ENCODE results near the gene GSN. TPM values are rescaled to one million over a fixed set of nuclear protein-coding genes. Genes with fewer than 3 reads are reported as not detected.
A peak's percentile ranks its signal among the peaks of the same experiment; 100 is the strongest.

The GSN gene
- polyA plus RNA-seq, 1 of the 3 experiments (the other 2 are of a cell fraction), result 168 TPM

DNA sequence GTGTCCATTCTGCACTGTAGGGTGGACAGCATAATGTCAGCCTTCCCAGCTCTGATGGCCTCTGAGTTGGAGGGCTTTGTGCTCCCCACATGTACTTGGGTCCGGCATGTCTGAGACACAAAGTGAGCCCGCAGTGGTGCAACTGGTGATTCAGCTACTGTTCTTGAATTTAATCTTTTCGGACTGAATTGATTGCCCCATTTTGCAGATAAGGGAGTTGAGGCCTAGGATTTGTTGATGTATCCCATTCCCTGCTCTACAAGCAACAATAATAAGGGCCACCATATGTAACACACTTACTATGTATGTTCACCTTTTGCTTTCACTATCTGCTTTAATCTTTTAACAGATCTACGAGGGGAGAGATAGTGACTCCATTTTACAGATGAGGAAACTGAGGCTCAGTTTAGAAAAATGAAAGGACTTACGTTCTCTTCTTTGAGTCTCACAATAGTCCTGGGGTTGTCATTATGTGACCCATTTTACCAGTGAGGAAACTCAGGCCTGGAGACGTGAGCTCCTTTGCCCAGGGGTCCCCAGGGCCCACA is 4.5 kb downstream of the GSN start:
- Histone ChIP-seq H3K4me3 (ENCODE audit: low read depth in 2 of 2, low read length in 1 of 2) (0 out of 4 replicates have a peak overlapping the region, but pooled peaks of 1 of the 2 experiments have one; percentile 12), H4K20me1 (ENCODE audit: insufficient read depth) (no peaks in the 10 kb centered on the region), H3K9ac (no peak overlapping the region)

More for the DNA sequence above, 4.5 kb downstream of the GSN start:
- H3F3A ChIP-seq (replicated peaks; ENCODE audit: insufficient read depth), result peaks cover 16% of the 10 kb centered on the region
- H3K27me3 ChIP-seq (ENCODE audit: insufficient read depth), result no peaks in the 10 kb centered on the region
- ChIA-PET CTCF (interaction anchor here (0.9 to 2.5 kb wide), 4 partner anchors 12 to 60 kb away, joined by 3 to 11 read pairs (median 10); no protein-coding TSS in a partner anchor), POLR2A (no interaction called here)
- peak overlapping the region; percentile 99 for H3K4me2 ChIP-seq
- no peaks in the 10 kb centered on the region for H3K9me3 ChIP-seq
- 80% methylated on average over 6 of the region's 6 CpGs for WGBS (ENCODE audit: low lambda C conversion rate)
- H3K4me1 ChIP-seq (ENCODE audit: control insufficient read depth in 1 of 2, insufficient read depth in 2 of 2, low read depth in 1 of 2, low read length in 1 of 2), result peaks cover 16 to 57% of the 10 kb centered on the region in 2 experiments
- H3K27ac ChIP-seq (ENCODE audit: low read depth in 2 of 2, low read length in 1 of 2), result peak overlapping the region; percentile 64 to 74
- peaks cover 75% of the 10 kb centered on the region for H3K79me2 ChIP-seq (ENCODE audit: insufficient read depth)
- H3K36me3 ChIP-seq (replicated peaks in 1 of 2; ENCODE audit: control insufficient read depth in 1 of 2, insufficient read depth in 2 of 2, low read length in 1 of 2), result no peaks in the 10 kb centered on the region
- no peak overlapping the region for H2AFZ ChIP-seq (ENCODE audit: low read depth)
- TF ChIP-seq ELF1 (IDR thresholded peaks at IDR 0.05) (no peak), RAD21 (IDR thresholded peaks at IDR 0.05; ENCODE audit: low read length) (no peak), RFX5 (IDR thresholded peaks at IDR 0.05; ENCODE audit: low read length) (no peak), GATA2 (CRISPR knock-in tag; IDR thresholded peaks at IDR 0.05) (no peak), MEF2A (IDR thresholded peaks at IDR 0.05; ENCODE audit: borderline replicate concordance, low read depth) (no peak), MXI1 (IDR thresholded peaks at IDR 0.05; ENCODE audit: low read depth, low read length) (no peak), FOXJ3 (CRISPR knock-in tag; IDR thresholded peaks at IDR 0.05) (no peak), CHD2 (IDR thresholded peaks at IDR 0.05; ENCODE audit: low read length, partially characterized antibody) (no peak), FOXM1 (IDR thresholded peaks at IDR 0.05; ENCODE audit: low read depth) (no peak), TAF1 (IDR thresholded peaks at IDR 0.05; ENCODE audit: borderline replicate concordance, low read depth, low read length) (no peak), EP300 (IDR thresholded peaks at IDR 0.05; ENCODE audit: borderline replicate concordance in 1 of 2, low read depth in 1 of 2, low read length in 1 of 2) (no peak), ZBTB33 (IDR thresholded peaks at IDR 0.05; ENCODE audit: borderline replicate concordance, low read depth) (no peak), SIN3A (IDR thresholded peaks at IDR 0.05; ENCODE audit: borderline replicate concordance, low read depth, low read length) (no peak), NFIC (IDR thresholded peaks at IDR 0.05; ENCODE audit: borderline replicate concordance) (no peak), NRF1 (IDR thresholded peaks at IDR 0.05; ENCODE audit: low read depth, low read length) (no peak), RCOR1 (IDR thresholded peaks at IDR 0.05; ENCODE audit: low read length) (no peak), SMC3 (IDR thresholded peaks at IDR 0.05; ENCODE audit: low read depth, low read length) (no peak), CTCF (IDR thresholded peaks at IDR 0.05) (no peak), TEAD4 (IDR thresholded peaks at IDR 0.05; ENCODE audit: borderline replicate concordance, insufficient read depth) (no peak)
- TF ChIP-seq, protein P1, sequence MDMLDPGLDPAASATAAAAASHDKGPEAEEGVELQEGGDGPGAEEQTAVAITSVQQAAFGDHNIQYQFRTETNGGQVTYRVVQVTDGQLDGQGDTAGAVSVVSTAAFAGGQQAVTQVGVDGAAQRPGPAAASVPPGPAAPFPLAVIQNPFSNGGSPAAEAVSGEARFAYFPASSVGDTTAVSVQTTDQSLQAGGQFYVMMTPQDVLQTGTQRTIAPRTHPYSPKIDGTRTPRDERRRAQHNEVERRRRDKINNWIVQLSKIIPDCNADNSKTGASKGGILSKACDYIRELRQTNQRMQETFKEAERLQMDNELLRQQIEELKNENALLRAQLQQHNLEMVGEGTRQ (IDR thresholded peaks at IDR 0.05; ENCODE audit: borderline replicate concordance, low read depth, low read length), result no peak
- no peaks in the 10 kb centered on the region for H3K9me2 ChIP-seq
- no peak for DNase-seq
